GM12878 (cell line): Measurements from ENCODE around the gene CNNM1. TPM values are rescaled to one million over a fixed set of nuclear protein-coding genes. Genes with fewer than 3 reads are reported as not detected.

Source experiments
- ATAC-seq: fragments of 200-7000 bp; cut with Tn5 transposase; 3 replicates; pipeline ENCODE4 v1.9.1; 2020; ENCODE audit warnings: mild to moderate bottlenecking, moderate library complexity
- BruUV-seq: library from RNA; stranded (reverse); fragments of 400-500 nt; replicated peaks from 2 replicates; lab custom pipeline; 2021; lab: Mats Ljungman, UMichigan
- CTCF ChIA-PET: fragments of 300-600 bp; sonication (Branson Sonifier 250); formaldehyde crosslinking; extraction: SDS; loops from one replicate; lab custom pipeline; 2021; ENCODE audit warnings: inconsistent platforms; lab: Yijun Ruan, JAX
- POLR2A ChIA-PET: fragments of 350-600 bp; formaldehyde crosslinking; extraction: SDS; loops from one replicate; lab custom pipeline; 2021; ENCODE audit warnings: inconsistent platforms; lab: Charles Lee
- RAD21 ChIA-PET: fragments of 300-600 bp; sonication (Branson Sonifier 250); formaldehyde crosslinking; loops from one replicate; lab custom pipeline; 2023; ENCODE audit warnings: antibody characterized with exemption; ENCODE audit not compliant: unreplicated experiment; lab: Charles Lee
- SMC1A ChIA-PET: fragments of 300-600 bp; sonication (Branson Sonifier 250); formaldehyde crosslinking; loops from one replicate; lab custom pipeline; 2023; ENCODE audit not compliant: unreplicated experiment, uncharacterized antibody; lab: Charles Lee
- DNase-seq: peaks from one replicate; pipeline ENCODE4 v3.0.0-alpha.2; 2011; ENCODE audit warnings: low read depth, low spot score
- FAIRE-seq: peaks from 3 replicates; lab custom pipeline; 2011; peaks lifted over from hg19 to GRCh38; lab: Jason Lieb, UNC
- H2AFZ ChIP-seq: 2 replicates; pipeline ENCODE4 v1.6.0; 2011; ENCODE audit warnings: low read depth, low read length, control low read depth; ENCODE audit not compliant: control insufficient read depth
- H3K27ac ChIP-seq: 2 replicates; pipeline ENCODE4 v1.5.1; 2011; ENCODE audit warnings: control low read depth; ENCODE audit not compliant: control insufficient read depth, insufficient read depth
- H3K27me3 ChIP-seq, 2 experiments: replicated peaks in 1 of 2; 2 replicates each; pipeline versions ENCODE4 v1.6.0 to v1.6.1; 2011; ENCODE audit warnings: low read length in 1 of 2; ENCODE audit not compliant: control insufficient read depth in 2 of 2, insufficient read depth in 2 of 2
- H3K36me3 ChIP-seq, 2 experiments: 2 replicates each; pipeline ENCODE4 v1.5.1; 2011; ENCODE audit warnings: low read length in 1 of 2; ENCODE audit not compliant: control insufficient read depth in 2 of 2, insufficient read depth in 2 of 2
- H3K4me1 ChIP-seq: 2 replicates; pipeline ENCODE4 v1.6.1; 2011; ENCODE audit warnings: mild to moderate bottlenecking, low read length, moderate library complexity, mixed read lengths; ENCODE audit not compliant: control insufficient read depth, insufficient read depth
- H3K4me2 ChIP-seq: 2 replicates; pipeline ENCODE4 v1.6.0; 2011; ENCODE audit warnings: control low read depth; ENCODE audit not compliant: control insufficient read depth, insufficient read depth
- H3K4me3 ChIP-seq: fragments of 200-600 bp; sonication (generic); 2 replicates; pipeline ENCODE4 v1.5.1; 2016
- H3K79me2 ChIP-seq: 2 replicates; pipeline ENCODE4 v1.6.0; 2011; ENCODE audit warnings: low read length; ENCODE audit not compliant: control insufficient read depth, insufficient read depth
- H3K9ac ChIP-seq: 2 replicates; pipeline ENCODE4 v1.8.0; 2011; ENCODE audit warnings: low read length, control low read depth, mixed read lengths; ENCODE audit not compliant: control insufficient read depth, insufficient read depth
- H3K9me3 ChIP-seq: replicated peaks from 3 replicates; pipeline ENCODE4 v1.5.1; 2011; ENCODE audit warnings: mild to moderate bottlenecking, low read length; ENCODE audit not compliant: control insufficient read depth, insufficient read depth
- H4K20me1 ChIP-seq: 2 replicates; pipeline ENCODE4 v1.6.0; 2011; ENCODE audit not compliant: control insufficient read depth, insufficient read depth
- CREM ChIP-seq: IDR thresholded peaks from 2 replicates; pipeline ENCODE4 v1.6.1; 2014; ENCODE audit warnings: antibody characterized with exemption, low read depth
- EED ChIP-seq: sonication (generic); IDR thresholded peaks from 2 replicates; pipeline ENCODE4 v1.6.1; 2016; ENCODE audit warnings: antibody characterized with exemption, low read depth
- MTA3 ChIP-seq: IDR thresholded peaks from 2 replicates; pipeline ENCODE4 v1.6.1; 2012; ENCODE audit warnings: low read length, inconsistent platforms, borderline replicate concordance
- NFXL1 ChIP-seq: fragments of 450-650 bp; IDR thresholded peaks from 2 replicates; pipeline ENCODE4 v1.6.1; 2017; ENCODE audit warnings: antibody characterized with exemption, mild to moderate bottlenecking, borderline replicate concordance
- RB1 ChIP-seq: fragments of 450-650 bp; formaldehyde crosslinking; IDR thresholded peaks from 2 replicates; pipeline ENCODE4 v1.6.1; 2017; ENCODE audit warnings: mild to moderate bottlenecking, borderline replicate concordance
- SMARCA5 ChIP-seq: fragments of 450-650 bp; IDR thresholded peaks from 2 replicates; pipeline ENCODE4 v1.6.1; 2017; ENCODE audit warnings: mild to moderate bottlenecking
- YBX1 ChIP-seq: fragments of 450-650 bp; IDR thresholded peaks from 2 replicates; pipeline ENCODE4 v1.6.1; 2016; ENCODE audit warnings: antibody characterized with exemption
- WGBS: methylation state at CpG from one replicate; pipeline ENCODE4 v1.1.6; 2016; ENCODE audit warnings: low lambda C conversion rate; ENCODE audit not compliant: insufficient replicate concordance, insufficient coverage; ENCODE audit errors: missing lambda C conversion rate; 5-methylcytosine and 5-hydroxymethylcytosine counted together
- in situ Hi-C: fragments of 300-500 bp; cut with MboI; formaldehyde crosslinking; loops from 9 replicates; pipeline ENCODE4 v1.14.3; 2018; ENCODE audit warnings: mixed read lengths
- intact Hi-C: fragments of 100-400 bp; cut with micrococcal nuclease; formaldehyde crosslinking; loops from one replicate; pipeline ENCODE4 v1.14.2; 2022; ENCODE audit not compliant: unreplicated experiment
- polyA plus RNA-seq, 11 experiments: library from polyadenylated mRNA; depleted of rRNA in 4 of 11; unstranded in 6 of 11; stranded (reverse) in 5 of 11; fragments of >200 nt; fragmentation: Nextera tagmentation in 4 of 11; fragmentation: Illumina TruSeq in 1 of 11; extraction: Ambion mirVana in 4 of 11; extraction: Trizol in 1 of 11; gene quantifications; 1 replicate in 1 of 11; 2 replicates in 10 of 11; pipeline versions ENCODE4 v1.2.1 to v1.2.3, GENCODE V29; 2011 to 2016; ENCODE audit warnings: inconsistent platforms in 2 of 11, missing spikeins in 2 of 11, low read depth in 1 of 11
- total RNA-seq, 4 experiments: library from RNA; depleted of rRNA in 3 of 4; stranded (reverse); fragments of >200 nt in 3 of 4; fragmentation: Illumina TruSeq in 1 of 4; extraction: Trizol in 1 of 4; gene quantifications; 2 replicates each; pipeline versions ENCODE4 v1.2.1 to v1.2.3, GENCODE V29; 2013 to 2021
- TF ChIP-seq, protein P1 (sequence below): IDR thresholded peaks from 2 replicates; pipeline ENCODE4 v1.6.1; 2012; ENCODE audit warnings: low read length, inconsistent platforms
- TF ChIP-seq, protein P2 (sequence below): fragments of 450-650 bp; IDR thresholded peaks from 2 replicates; pipeline ENCODE4 v1.6.1; 2016; ENCODE audit warnings: mild to moderate bottlenecking, moderate library complexity, borderline replicate concordance
- TF ChIP-seq, protein P3 (sequence below): fragments of 450-650 bp; conservative IDR thresholded peaks from 2 replicates; pipeline ENCODE4 v1.6.1; 2017; ENCODE audit warnings: mild to moderate bottlenecking, moderate library complexity

CNNM1 gene
- total and polyA plus RNA-seq, 10 of the 15 experiments (the other 5 are each of a cell fraction or from before 2014, with no cell fraction given) = 0.01 TPM; not detected in 9

DNA sequence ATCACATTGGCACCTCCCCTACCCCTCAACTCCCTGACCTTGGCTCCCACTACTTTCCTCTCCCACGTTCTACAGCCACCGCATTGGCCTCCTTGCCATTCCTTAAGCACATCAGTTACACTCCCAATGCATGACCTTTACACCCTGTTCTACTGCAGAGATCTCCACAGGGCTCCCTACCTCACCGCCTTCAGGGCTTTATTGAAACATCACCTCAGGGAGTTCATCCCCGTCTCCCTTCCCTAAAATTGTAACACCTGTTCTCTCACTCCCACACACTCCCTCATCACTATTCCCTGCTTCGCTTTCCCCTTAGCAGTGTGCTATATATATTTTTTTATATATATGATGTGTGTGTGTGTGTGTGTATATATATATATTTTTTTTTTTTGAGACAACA is 18.5 kb downstream of the CNNM1 start (continued):
- TF ChIP-seq, protein P1, sequence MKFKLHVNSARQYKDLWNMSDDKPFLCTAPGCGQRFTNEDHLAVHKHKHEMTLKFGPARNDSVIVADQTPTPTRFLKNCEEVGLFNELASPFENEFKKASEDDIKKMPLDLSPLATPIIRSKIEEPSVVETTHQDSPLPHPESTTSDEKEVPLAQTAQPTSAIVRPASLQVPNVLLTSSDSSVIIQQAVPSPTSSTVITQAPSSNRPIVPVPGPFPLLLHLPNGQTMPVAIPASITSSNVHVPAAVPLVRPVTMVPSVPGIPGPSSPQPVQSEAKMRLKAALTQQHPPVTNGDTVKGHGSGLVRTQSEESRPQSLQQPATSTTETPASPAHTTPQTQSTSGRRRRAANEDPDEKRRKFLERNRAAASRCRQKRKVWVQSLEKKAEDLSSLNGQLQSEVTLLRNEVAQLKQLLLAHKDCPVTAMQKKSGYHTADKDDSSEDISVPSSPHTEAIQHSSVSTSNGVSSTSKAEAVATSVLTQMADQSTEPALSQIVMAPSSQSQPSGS = no peak
- no peak for TF ChIP-seq YBX1
- no peak for TF ChIP-seq RB1
- TF ChIP-seq, protein P2, sequence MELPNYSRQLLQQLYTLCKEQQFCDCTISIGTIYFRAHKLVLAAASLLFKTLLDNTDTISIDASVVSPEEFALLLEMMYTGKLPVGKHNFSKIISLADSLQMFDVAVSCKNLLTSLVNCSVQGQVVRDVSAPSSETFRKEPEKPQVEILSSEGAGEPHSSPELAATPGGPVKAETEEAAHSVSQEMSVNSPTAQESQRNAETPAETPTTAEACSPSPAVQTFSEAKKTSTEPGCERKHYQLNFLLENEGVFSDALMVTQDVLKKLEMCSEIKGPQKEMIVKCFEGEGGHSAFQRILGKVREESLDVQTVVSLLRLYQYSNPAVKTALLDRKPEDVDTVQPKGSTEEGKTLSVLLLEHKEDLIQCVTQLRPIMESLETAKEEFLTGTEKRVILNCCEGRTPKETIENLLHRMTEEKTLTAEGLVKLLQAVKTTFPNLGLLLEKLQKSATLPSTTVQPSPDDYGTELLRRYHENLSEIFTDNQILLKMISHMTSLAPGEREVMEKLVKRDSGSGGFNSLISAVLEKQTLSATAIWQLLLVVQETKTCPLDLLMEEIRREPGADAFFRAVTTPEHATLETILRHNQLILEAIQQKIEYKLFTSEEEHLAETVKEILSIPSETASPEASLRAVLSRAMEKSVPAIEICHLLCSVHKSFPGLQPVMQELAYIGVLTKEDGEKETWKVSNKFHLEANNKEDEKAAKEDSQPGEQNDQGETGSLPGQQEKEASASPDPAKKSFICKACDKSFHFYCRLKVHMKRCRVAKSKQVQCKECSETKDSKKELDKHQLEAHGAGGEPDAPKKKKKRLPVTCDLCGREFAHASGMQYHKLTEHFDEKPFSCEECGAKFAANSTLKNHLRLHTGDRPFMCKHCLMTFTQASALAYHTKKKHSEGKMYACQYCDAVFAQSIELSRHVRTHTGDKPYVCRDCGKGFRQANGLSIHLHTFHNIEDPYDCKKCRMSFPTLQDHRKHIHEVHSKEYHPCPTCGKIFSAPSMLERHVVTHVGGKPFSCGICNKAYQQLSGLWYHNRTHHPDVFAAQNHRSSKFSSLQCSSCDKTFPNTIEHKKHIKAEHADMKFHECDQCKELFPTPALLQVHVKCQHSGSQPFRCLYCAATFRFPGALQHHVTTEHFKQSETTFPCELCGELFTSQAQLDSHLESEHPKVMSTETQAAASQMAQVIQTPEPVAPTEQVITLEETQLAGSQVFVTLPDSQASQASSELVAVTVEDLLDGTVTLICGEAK = no peak
- no peak for TF ChIP-seq NFXL1
- no peak for TF ChIP-seq EED
- no peak for TF ChIP-seq CREM
- TF ChIP-seq SMARCA5 = no peak

DNA sequence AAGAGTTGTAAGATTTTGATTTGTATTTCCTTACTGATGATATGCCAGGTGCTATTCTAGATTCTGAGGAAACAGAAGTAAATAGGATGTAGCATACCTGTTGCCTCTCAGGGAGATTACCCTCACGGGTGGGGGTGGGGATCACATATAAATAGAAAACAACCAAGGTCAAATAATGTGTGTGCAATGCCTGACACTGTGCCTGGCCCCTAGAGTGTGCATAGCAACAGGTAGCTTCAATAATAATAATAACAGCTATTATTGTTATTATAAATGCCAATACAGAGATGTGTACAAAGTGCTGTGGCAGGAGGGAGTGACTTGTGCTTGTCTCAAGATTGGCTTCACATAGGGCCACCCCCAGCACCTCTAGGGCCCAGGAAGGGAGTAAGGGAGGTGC is 24.0 kb downstream of the CNNM1 start:
- Histone ChIP-seq H2AFZ (no peak overlapping the region), H3K36me3 (no peaks in the 10 kb centered on the region), H3K4me1 (no peaks in the 10 kb centered on the region), H3K9me3 (no peaks in the 10 kb centered on the region), H3K27me3 (0 out of 4 replicates have a peak, but pooled peaks cover 0 to 1% of the 10 kb centered on the region in 2 experiments), H3K4me2 (no peak overlapping the region), H4K20me1 (no peaks in the 10 kb centered on the region), H3K9ac (no peak overlapping the region), H3K27ac (no peak overlapping the region), H3K4me3 (no peak overlapping the region), H3K79me2 (no peaks in the 10 kb centered on the region)
- ChIA-PET POLR2A (no interaction called here), SMC1A (no interaction called here), CTCF (no interaction called here), RAD21 (no interaction called here)
- no peak for TF ChIP-seq MTA3
- TF ChIP-seq, protein P3, sequence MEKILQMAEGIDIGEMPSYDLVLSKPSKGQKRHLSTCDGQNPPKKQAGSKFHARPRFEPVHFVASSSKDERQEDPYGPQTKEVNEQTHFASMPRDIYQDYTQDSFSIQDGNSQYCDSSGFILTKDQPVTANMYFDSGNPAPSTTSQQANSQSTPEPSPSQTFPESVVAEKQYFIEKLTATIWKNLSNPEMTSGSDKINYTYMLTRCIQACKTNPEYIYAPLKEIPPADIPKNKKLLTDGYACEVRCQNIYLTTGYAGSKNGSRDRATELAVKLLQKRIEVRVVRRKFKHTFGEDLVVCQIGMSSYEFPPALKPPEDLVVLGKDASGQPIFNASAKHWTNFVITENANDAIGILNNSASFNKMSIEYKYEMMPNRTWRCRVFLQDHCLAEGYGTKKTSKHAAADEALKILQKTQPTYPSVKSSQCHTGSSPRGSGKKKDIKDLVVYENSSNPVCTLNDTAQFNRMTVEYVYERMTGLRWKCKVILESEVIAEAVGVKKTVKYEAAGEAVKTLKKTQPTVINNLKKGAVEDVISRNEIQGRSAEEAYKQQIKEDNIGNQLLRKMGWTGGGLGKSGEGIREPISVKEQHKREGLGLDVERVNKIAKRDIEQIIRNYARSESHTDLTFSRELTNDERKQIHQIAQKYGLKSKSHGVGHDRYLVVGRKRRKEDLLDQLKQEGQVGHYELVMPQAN = no peak
- no TSS peak for BruUV-seq
- no peak for FAIRE-seq
- 26% methylated on average over 1 of the region's 1 CpG for WGBS
- intact Hi-C loops = no loop called here
- ATAC-seq = no peak
- in situ Hi-C loops = no loop called here
- DNase-seq = no peak
